SK-N-SH (cell line): Measurements from ENCODE around the gene FHOD3. TPM values are rescaled to one million over a fixed set of nuclear protein-coding genes. Genes with fewer than 3 reads are reported as not detected.

Source experiments
- CTCF ChIA-PET: fragments of 300-600, 350-600 bp; formaldehyde crosslinking; extraction: SDS; loops from one replicate; lab custom pipeline; 2021; lab: Yijun Ruan, JAX
- POLR2A ChIA-PET: fragments of 350-600 bp; sonication (Branson Sonifier 250); formaldehyde crosslinking; extraction: SDS; loops from one replicate; lab custom pipeline; 2020; ENCODE audit warnings: antibody characterized with exemption, inconsistent platforms; lab: Yijun Ruan, JAX
- DNase-seq: peaks from one replicate; pipeline ENCODE4 v3.0.0; 2012
- H2AFZ ChIP-seq: fragments of 200-600 bp; sonication (generic); 2 replicates; pipeline ENCODE4 v1.8.1; 2016; ENCODE audit warnings: antibody characterized with exemption, mild to moderate bottlenecking, low read depth
- H3F3A ChIP-seq: fragments of 200-600 bp; sonication (generic); replicated peaks from 2 replicates; pipeline ENCODE3; 2016; ENCODE audit warnings: antibody characterized with exemption, mild to moderate bottlenecking; ENCODE audit not compliant: insufficient read depth
- H3K27ac ChIP-seq, 2 experiments: fragments of 200-500 bp in 1 of 2; fragments of 200-600 bp in 1 of 2; sonication (Bioruptor generic) in 1 of 2; sonication (generic), shearing (Covaris generic) in 1 of 2; 2 replicates each; pipeline versions ENCODE4 v1.5.1 to v1.6.1; 2014 to 2016; ENCODE audit warnings: low read depth in 2 of 2, inconsistent platforms in 1 of 2, low read length in 1 of 2, mild to moderate bottlenecking in 1 of 2, mixed read lengths in 1 of 2
- H3K27me3 ChIP-seq: fragments of 200-600 bp; sonication (generic), shearing (Covaris generic); 2 replicates; pipeline ENCODE4 v1.6.1; 2016; ENCODE audit warnings: mixed run types; ENCODE audit not compliant: insufficient read depth
- H3K36me3 ChIP-seq, 2 experiments: fragments of 200-500 bp in 1 of 2; fragments of 200-600 bp in 1 of 2; sonication (Bioruptor generic) in 1 of 2; sonication (generic) in 1 of 2; replicated peaks in 1 of 2; 2 replicates each; pipeline versions ENCODE3 to v1.5.1; 2014 to 2016; ENCODE audit warnings: low read length in 1 of 2, mild to moderate bottlenecking in 1 of 2; ENCODE audit not compliant: insufficient read depth in 2 of 2, control insufficient read depth in 1 of 2
- H3K4me1 ChIP-seq, 2 experiments: fragments of 200-500 bp in 1 of 2; fragments of 200-600 bp in 1 of 2; sonication (Bioruptor generic) in 1 of 2; sonication (generic), shearing (Covaris generic) in 1 of 2; 2 replicates each; pipeline versions ENCODE4 v1.5.1 to v1.6.1; 2014 to 2016; ENCODE audit warnings: low read depth in 1 of 2, low read length in 1 of 2, mixed run types in 1 of 2; ENCODE audit not compliant: insufficient read depth in 2 of 2, control insufficient read depth in 1 of 2
- H3K4me2 ChIP-seq: fragments of 200-600 bp; sonication (generic), shearing (Covaris generic); 2 replicates; pipeline ENCODE4 v1.6.1; 2017; ENCODE audit warnings: mixed run types
- H3K4me3 ChIP-seq, 2 experiments: fragments of 200-500 bp in 1 of 2; fragments of 200-600 bp in 1 of 2; sonication (Bioruptor generic) in 1 of 2; sonication (generic), shearing (Covaris generic) in 1 of 2; 2 replicates each; pipeline versions ENCODE4 v1.5.1 to v1.8.1; 2014 to 2016; ENCODE audit warnings: low read depth in 2 of 2, inconsistent platforms in 1 of 2, low read length in 1 of 2, mild to moderate bottlenecking in 1 of 2, mixed read lengths in 1 of 2, moderate library complexity in 1 of 2
- H3K79me2 ChIP-seq: fragments of 200-600 bp; sonication (generic); 2 replicates; pipeline ENCODE4 v1.8.1; 2017; ENCODE audit warnings: mild to moderate bottlenecking; ENCODE audit not compliant: insufficient read depth
- H3K9ac ChIP-seq: fragments of 200-600 bp; sonication (generic); 2 replicates; pipeline ENCODE4 v1.6.1; 2017; ENCODE audit warnings: mixed run types
- H3K9me2 ChIP-seq: fragments of 200-600 bp; sonication (generic); 2 replicates; pipeline ENCODE4 v1.6.1; 2017; ENCODE audit warnings: mixed run types
- H3K9me3 ChIP-seq: fragments of 200-600 bp; sonication (generic); 2 replicates; pipeline ENCODE4 v1.6.1; 2017; ENCODE audit warnings: mixed run types, mild to moderate bottlenecking, moderate library complexity
- H4K20me1 ChIP-seq: fragments of 200-600 bp; sonication (generic); 2 replicates; pipeline ENCODE4 v1.6.1; 2017; ENCODE audit warnings: mild to moderate bottlenecking, mixed run types; ENCODE audit not compliant: insufficient read depth
- CHD2 ChIP-seq: fragments of 150-350 bp; IDR thresholded peaks from 2 replicates; pipeline ENCODE4 v1.6.1; 2018; ENCODE audit warnings: low read length; ENCODE audit not compliant: partially characterized antibody
- CTCF ChIP-seq: fragments of 200-600 bp; sonication (generic); IDR thresholded peaks from 2 replicates; pipeline ENCODE4 v1.6.1; 2017; ENCODE audit warnings: antibody characterized with exemption, mild to moderate bottlenecking, moderate library complexity
- ELF1 ChIP-seq: IDR thresholded peaks from 2 replicates; pipeline ENCODE4 v1.4.0; 2012
- EP300 ChIP-seq, 2 experiments: IDR thresholded peaks; 2 replicates each; pipeline versions ENCODE4 v1.4.0 to v1.6.1; 2012; ENCODE audit warnings: borderline replicate concordance in 1 of 2, low read depth in 1 of 2, low read length in 1 of 2
- FOSL2 ChIP-seq: IDR thresholded peaks from 2 replicates; pipeline ENCODE4 v1.4.0; 2012; ENCODE audit warnings: low read depth, mild to moderate bottlenecking, moderate library complexity, borderline replicate concordance
- MXI1 ChIP-seq: IDR thresholded peaks from 2 replicates; pipeline ENCODE4 v1.6.1; 2012; ENCODE audit warnings: mild to moderate bottlenecking, low read depth, low read length, improper control_type of control experiment
- RAD21 ChIP-seq: IDR thresholded peaks from 2 replicates; pipeline ENCODE4 v1.6.1; 2012; ENCODE audit warnings: mild to moderate bottlenecking, low read length
- SMC3 ChIP-seq: IDR thresholded peaks from 2 replicates; pipeline ENCODE4 v1.6.1; 2012; ENCODE audit warnings: low read depth, low read length, improper control_type of control experiment
- TAF1 ChIP-seq: IDR thresholded peaks from 2 replicates; pipeline ENCODE4 v1.6.1; 2012; ENCODE audit warnings: low read depth, mild to moderate bottlenecking, low read length, moderate library complexity, borderline replicate concordance
- WGBS: methylation state at CpG from one replicate; pipeline ENCODE4 v1.1.6; 2017; ENCODE audit warnings: low lambda C conversion rate; 5-methylcytosine and 5-hydroxymethylcytosine counted together
- polyA plus RNA-seq, 3 experiments: library from polyadenylated mRNA; depleted of rRNA; stranded (reverse); fragments of >200 nt; gene quantifications; 2 replicates each; pipeline ENCODE4 v1.2.3, GENCODE V29; 2012

Gene FHOD3
- polyA plus RNA-seq, 1 of the 3 experiments (the other 2 are of a cell fraction): 10.9 TPM

GRCh38 chr18:36572135-36572856, 274.8 kb downstream of the FHOD3 start:
- H3K4me2 ChIP-seq: no peak overlapping the region

DNA sequence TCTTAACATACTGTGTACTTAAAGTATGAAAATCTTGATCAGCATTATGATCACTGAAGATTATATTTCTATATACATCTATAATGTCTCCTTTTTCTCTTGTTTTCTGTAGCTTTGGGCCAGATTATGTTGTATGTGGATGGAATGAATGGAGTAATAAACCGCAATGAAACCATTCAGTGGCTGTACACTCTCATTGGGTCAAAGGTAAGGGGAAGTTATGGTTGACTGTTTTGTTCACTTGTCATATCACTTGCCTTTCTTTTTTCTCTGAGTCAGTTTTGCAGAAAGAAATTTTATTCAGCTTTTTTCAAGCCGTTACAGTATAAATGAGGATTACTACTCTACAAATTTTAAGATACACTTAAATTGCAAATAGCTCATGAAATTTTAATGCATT, 278.8 kb downstream of the FHOD3 start:
- CTCF ChIA-PET: interaction anchor here (1.2 kb wide), 1 partner anchor 112 kb away, joined by 4 read pairs; no protein-coding TSS in a partner anchor
- no peak for DNase-seq

More at GRCh38 chr18:36572135-36572856, 274.8 kb downstream of the FHOD3 start:
- Histone ChIP-seq H3K4me3 (peak overlapping the region in 1 of 2 experiments; percentile 31; a peak in 1 of 4 replicates), H3K27me3 (no peaks in the 10 kb centered on the region), H3K9me3 (no peaks in the 10 kb centered on the region), H3F3A (peaks cover 7% of the 10 kb centered on the region), H3K4me1 (peaks cover 0 to 2% of the 10 kb centered on the region in 2 experiments; a peak in 2 of 4 replicates), H3K79me2 (no peaks in the 10 kb centered on the region), H3K36me3 (no peaks in the 10 kb centered on the region), H3K9me2 (no peaks in the 10 kb centered on the region), H3K9ac (no peak overlapping the region), H4K20me1 (no peaks in the 10 kb centered on the region), H2AFZ (0 out of 2 replicates have a peak overlapping the region, but pooled peaks have one; percentile 8)
- CTCF ChIA-PET: interaction anchor here (0.7 to 1.8 kb wide), 25 partner anchors 11 to 477 kb away, joined by 3 to 7 read pairs (median 4); partner anchors contain the start of gene FHOD3
- peak; percentile 48 for DNase-seq
- WGBS: 26% methylated on average over 10 of the region's 10 CpGs
- POLR2A ChIA-PET: interaction anchor here (0.7 kb wide), 1 partner anchor 274 kb away, joined by 4 read pairs; the partner anchor contains the start of gene FHOD3
- TF ChIP-seq TAF1: no peak
- no peak for TF ChIP-seq ELF1
- no peak for TF ChIP-seq CHD2
- peak; percentile 74 for TF ChIP-seq CTCF
- TF ChIP-seq FOSL2: no peak
- TF ChIP-seq MXI1: no peak
- peak; percentile 77 for TF ChIP-seq RAD21
- peak; percentile 66 for TF ChIP-seq SMC3
- TF ChIP-seq, all 33 proteins: peak for 3
- H3K27ac ChIP-seq: peak overlapping the region in 1 of 2 experiments; percentile 14; a peak in 1 of 4 replicates

More for the DNA sequence above, 278.8 kb downstream of the FHOD3 start:
- Histone ChIP-seq H3K79me2 (no peaks in the 10 kb centered on the region), H3K4me1 (peaks cover 11 to 22% of the 10 kb centered on the region in 2 experiments), H3K27me3 (no peaks in the 10 kb centered on the region), H2AFZ (no peak overlapping the region), H3K9me3 (no peaks in the 10 kb centered on the region), H3K4me2 (no peak overlapping the region), H4K20me1 (no peaks in the 10 kb centered on the region), H3K9ac (no peak overlapping the region), H3K9me2 (no peaks in the 10 kb centered on the region), H3K4me3 (no peak overlapping the region), H3F3A (peaks cover 19% of the 10 kb centered on the region), H3K27ac (no peak overlapping the region), H3K36me3 (no peaks in the 10 kb centered on the region)
- POLR2A ChIA-PET: no interaction called here
- WGBS: 88% methylated on average over 2 of the region's 2 CpGs
- TF ChIP-seq EP300 (IDR thresholded peaks at IDR 0.05; ENCODE audit: borderline replicate concordance in 1 of 2, low read depth in 1 of 2, low read length in 1 of 2): no peak
